Mesenchymal stem cell (in vitro differentiated cells and primary cell): ENCODE measurements around the gene MAP3K10.
"Not testable (repeated sequence)": the region's sequence is repeated elsewhere in the genome, so short reads cannot be mapped to it uniquely, and the experiment has no call there.

ENCODE experiments used
- DNase-seq: peaks from one replicate; pipeline ENCODE4 v3.0.0-alpha.2; 2013
- H2AFZ ChIP-seq: one replicate; pipeline ENCODE4 v1.6.1; 2013; ENCODE audit warnings: low read depth, mild to moderate bottlenecking, control low read depth, inconsistent platforms, low read length, moderate library complexity
- H2AK5ac ChIP-seq: 2 replicates; pipeline ENCODE4 v1.6.1; 2013; ENCODE audit warnings: low read length, moderate library complexity, mild to moderate bottlenecking, inconsistent platforms; ENCODE audit not compliant: severe bottlenecking
- H2BK120ac ChIP-seq: one replicate; pipeline ENCODE4 v1.6.1; 2013; ENCODE audit warnings: low read depth, mild to moderate bottlenecking, inconsistent platforms, low read length, moderate library complexity
- H2BK12ac ChIP-seq, 2 experiments: one replicate each; pipeline ENCODE4 v1.6.1; 2013; ENCODE audit warnings: inconsistent platforms in 2 of 2, low read length in 2 of 2, mild to moderate bottlenecking in 2 of 2, moderate library complexity in 2 of 2, control low read depth in 1 of 2
- H2BK15ac ChIP-seq: one replicate; pipeline ENCODE4 v1.6.1; 2013; ENCODE audit warnings: mild to moderate bottlenecking, low read depth, inconsistent platforms; ENCODE audit not compliant: poor library complexity, severe bottlenecking
- H2BK5ac ChIP-seq: 2 replicates; pipeline ENCODE4 v1.6.1; 2013; ENCODE audit warnings: low read depth, mild to moderate bottlenecking, low read length, control low read depth, inconsistent platforms; ENCODE audit not compliant: poor library complexity, severe bottlenecking
- H3K14ac ChIP-seq, 2 experiments: one replicate each; pipeline ENCODE4 v1.6.1; 2013; ENCODE audit warnings: inconsistent platforms in 2 of 2, low read length in 2 of 2, control low read depth in 1 of 2, mild to moderate bottlenecking in 1 of 2, moderate library complexity in 1 of 2
- H3K18ac ChIP-seq, 2 experiments: one replicate each; pipeline ENCODE4 v1.6.1; 2013; ENCODE audit warnings: inconsistent platforms in 2 of 2, low read length in 2 of 2, control low read depth in 1 of 2, low read depth in 1 of 2, mild to moderate bottlenecking in 1 of 2
- H3K23ac ChIP-seq, 2 experiments: one replicate each; pipeline ENCODE4 v1.6.1; 2013; ENCODE audit warnings: inconsistent platforms in 2 of 2, low read length in 2 of 2, mild to moderate bottlenecking in 2 of 2, moderate library complexity in 2 of 2, control low read depth in 1 of 2
- H3K27ac ChIP-seq: 2 replicates; pipeline ENCODE4 v1.5.1; 2013; ENCODE audit warnings: mild to moderate bottlenecking, moderate library complexity, low read length, control low read depth, inconsistent platforms; ENCODE audit not compliant: poor library complexity, severe bottlenecking
- H3K27me3 ChIP-seq, 2 experiments: 2 replicates each; pipeline versions ENCODE4 v1.6.1 to v1.7.0; 2013; ENCODE audit warnings: low read length in 2 of 2, mild to moderate bottlenecking in 2 of 2, moderate library complexity in 2 of 2, control low read depth in 1 of 2, inconsistent platforms in 1 of 2; ENCODE audit not compliant: control insufficient read depth in 1 of 2, insufficient read depth in 1 of 2
- H3K36me3 ChIP-seq, 2 experiments: 2 replicates each; pipeline versions ENCODE4 v1.6.1 to v1.7.0; 2013; ENCODE audit warnings: low read length in 2 of 2, control low read depth in 1 of 2, inconsistent platforms in 1 of 2, low read depth in 1 of 2, mild to moderate bottlenecking in 1 of 2; ENCODE audit not compliant: insufficient read depth in 2 of 2, control insufficient read depth in 1 of 2
- H3K4ac ChIP-seq, 2 experiments: one replicate each; pipeline ENCODE4 v1.6.1; 2013; ENCODE audit warnings: inconsistent platforms in 2 of 2, low read length in 2 of 2, mild to moderate bottlenecking in 2 of 2, moderate library complexity in 2 of 2, control low read depth in 1 of 2, low read depth in 1 of 2
- H3K4me1 ChIP-seq: 2 replicates; pipeline ENCODE4 v1.6.1; 2013; ENCODE audit warnings: low read depth, low read length, control low read depth; ENCODE audit not compliant: control insufficient read depth, insufficient read depth
- H3K4me2 ChIP-seq: 2 replicates; pipeline ENCODE4 v1.6.1; 2013; ENCODE audit warnings: low read length, mild to moderate bottlenecking, inconsistent platforms; ENCODE audit not compliant: poor library complexity, severe bottlenecking
- H3K4me3 ChIP-seq, 2 experiments: 2 replicates each; pipeline versions ENCODE4 v1.5.1 to v1.7.0; 2013; ENCODE audit warnings: low read length in 2 of 2, mild to moderate bottlenecking in 2 of 2, control low read depth in 1 of 2, low read depth in 1 of 2; ENCODE audit not compliant: insufficient read depth in 1 of 2
- H3K79me1 ChIP-seq: replicated peaks from 2 replicates; pipeline ENCODE4 v1.6.1; 2013; ENCODE audit warnings: mild to moderate bottlenecking, control low read depth, low read length, inconsistent platforms; ENCODE audit not compliant: poor library complexity, severe bottlenecking
- H3K9ac ChIP-seq: 2 replicates; pipeline ENCODE4 v1.7.0; 2013; ENCODE audit warnings: mild to moderate bottlenecking, low read length, moderate library complexity
- H3K9me3 ChIP-seq: 2 replicates; pipeline ENCODE4 v1.7.0; 2013; ENCODE audit warnings: mild to moderate bottlenecking, low read length; ENCODE audit not compliant: control insufficient read depth
- H4K8ac ChIP-seq: one replicate; pipeline ENCODE4 v1.6.1; 2013; ENCODE audit warnings: inconsistent platforms, mild to moderate bottlenecking, low read length, moderate library complexity
- H4K91ac ChIP-seq: one replicate; pipeline ENCODE4 v1.6.1; 2013; ENCODE audit warnings: mild to moderate bottlenecking, low read length, inconsistent platforms
- WGBS: methylation state at CpG from one replicate; pipeline ENCODE4 v1.1.7; 2013; ENCODE audit warnings: mixed read lengths; 5-methylcytosine and 5-hydroxymethylcytosine counted together

Gene MAP3K10

GRCh38 chr19:40217934-40218890, 27.0 kb downstream of the MAP3K10 start, which contains the start of gene TTC9B:
TTC9B (minus strand) TSS chr19:40218384; CDS start chr19:40218381, 3 bp downstream.
- Histone ChIP-seq H2AK5ac (no peak within 1 kb of the TSS), H2BK5ac (no peak within 1 kb of the TSS), H2BK12ac (no peak within 1 kb of the TSS), H3K27ac (no peak within 1 kb of the TSS), H3K4me1 (peaks cover 20% of the 10 kb centered on the region), H3K4ac (no peak within 1 kb of the TSS), H3K23ac (peak within 1 kb of the TSS in 1 of 2 experiments; percentile 77), H2AFZ (no peak within 1 kb of the TSS), H3K4me2 (peak within 1 kb of the TSS; percentile 26), H3K36me3 (peaks cover 6 to 18% of the 10 kb centered on the region in 2 experiments), H2BK120ac (no peak within 1 kb of the TSS), H3K27me3 (peaks cover 19 to 26% of the 10 kb centered on the region in 2 experiments), H3K4me3 (peak within 1 kb of the TSS in 1 of 2 experiments; percentile 37), H3K79me1 (no peaks in the 10 kb centered on the region), H3K18ac (no peak within 1 kb of the TSS), H3K9ac (no peak within 1 kb of the TSS), H4K91ac (no peak within 1 kb of the TSS), H3K14ac (no peak within 1 kb of the TSS), H3K9me3 (no peaks in the 10 kb centered on the region), H4K8ac (no peak within 1 kb of the TSS), H2BK15ac (no peak within 1 kb of the TSS)
- DNase-seq: peak; percentile 23
- WGBS: 9% methylated on average over 52 of the region's 75 CpGs

- H3K14ac ChIP-seq, DNase-seq, H3K4ac ChIP-seq, H4K91ac ChIP-seq, H2BK120ac ChIP-seq, H2AFZ ChIP-seq, H2AK5ac ChIP-seq, H2BK15ac ChIP-seq, H3K18ac ChIP-seq, H3K4me3 ChIP-seq, H3K4me2 ChIP-seq, H4K8ac ChIP-seq, H3K23ac ChIP-seq, H3K79me1 ChIP-seq, H3K27ac ChIP-seq, H2BK12ac ChIP-seq, H3K36me3 ChIP-seq, H2BK5ac ChIP-seq, H3K9ac ChIP-seq, H3K9me3 ChIP-seq: not testable (repeated sequence)
- Histone ChIP-seq H3K27me3 (peaks cover 19 to 28% of the 10 kb centered on the region in 2 experiments), H3K4me1 (peaks cover 21% of the 10 kb centered on the region)
- 93% methylated on average over 4 of the region's 4 CpGs for WGBS
These were observed 27.8 kb downstream of the MAP3K10 start for GRCh38 chr19:40219029-40219428.

GRCh38 chr19:40219721-40220276, 28.6 kb downstream of the MAP3K10 start:
- Histone ChIP-seq H2BK5ac (no peak overlapping the region), H4K8ac (peak overlapping the region; percentile 19), H2BK120ac (no peak overlapping the region), H3K79me1 (no peaks in the 10 kb centered on the region), H3K4me3 (peak overlapping the region in 1 of 2 experiments; percentile 60), H3K14ac (no peak overlapping the region), H2BK15ac (no peak overlapping the region), H3K4ac (no peak overlapping the region), H2AK5ac (no peak overlapping the region), H3K27ac (no peak overlapping the region), H3K27me3 (peaks cover 19 to 30% of the 10 kb centered on the region in 2 experiments), H3K4me1 (peaks cover 21% of the 10 kb centered on the region), H3K9me3 (no peaks in the 10 kb centered on the region), H2AFZ (no peak overlapping the region), H2BK12ac (no peak overlapping the region), H3K4me2 (no peak overlapping the region), H3K23ac (no peak overlapping the region), H3K18ac (no peak overlapping the region), H3K36me3 (peaks cover 0 to 4% of the 10 kb centered on the region in 2 experiments), H4K91ac (no peak overlapping the region), H3K9ac (peak overlapping the region; percentile 14)
- 33% methylated on average over 7 of the region's 8 CpGs for WGBS
- DNase-seq: peak; percentile 87

GRCh38 chr19:40220674-40221073, 29.4 kb downstream of the MAP3K10 start:
- no peak overlapping the region for H2BK15ac ChIP-seq
- no peak for DNase-seq
- 96% methylated on average over 9 of the region's 9 CpGs for WGBS
- no peak overlapping the region for H3K18ac ChIP-seq
- H3K23ac ChIP-seq: no peak overlapping the region
- no peak overlapping the region for H2AFZ ChIP-seq
- H3K9ac ChIP-seq: no peak overlapping the region
- no peak overlapping the region for H2BK120ac ChIP-seq
- no peak overlapping the region for H3K4me2 ChIP-seq
- no peak overlapping the region for H2BK12ac ChIP-seq
- no peak overlapping the region for H2AK5ac ChIP-seq
- H3K4me3 ChIP-seq: no peak overlapping the region
- H4K91ac ChIP-seq: no peak overlapping the region
- H2BK5ac ChIP-seq: no peak overlapping the region
- H3K14ac ChIP-seq: no peak overlapping the region
- H3K4me1 ChIP-seq: peaks cover 22% of the 10 kb centered on the region
- no peak overlapping the region for H4K8ac ChIP-seq
- no peak overlapping the region for H3K27ac ChIP-seq
- H3K79me1 ChIP-seq: no peaks in the 10 kb centered on the region
- H3K9me3 ChIP-seq: no peaks in the 10 kb centered on the region
- H3K36me3 ChIP-seq: no peaks in the 10 kb centered on the region
- peaks cover 19 to 30% of the 10 kb centered on the region in 2 experiments for H3K27me3 ChIP-seq
- H3K4ac ChIP-seq: no peak overlapping the region
